ENCODE data around the gene RDH14. TPM values are rescaled to one million over a fixed set of nuclear protein-coding genes. Genes with fewer than 3 reads are reported as not detected.

The RDH14 gene
- total RNA-seq, 1 experiment from 2014 or later: 30.9 TPM

DNA sequence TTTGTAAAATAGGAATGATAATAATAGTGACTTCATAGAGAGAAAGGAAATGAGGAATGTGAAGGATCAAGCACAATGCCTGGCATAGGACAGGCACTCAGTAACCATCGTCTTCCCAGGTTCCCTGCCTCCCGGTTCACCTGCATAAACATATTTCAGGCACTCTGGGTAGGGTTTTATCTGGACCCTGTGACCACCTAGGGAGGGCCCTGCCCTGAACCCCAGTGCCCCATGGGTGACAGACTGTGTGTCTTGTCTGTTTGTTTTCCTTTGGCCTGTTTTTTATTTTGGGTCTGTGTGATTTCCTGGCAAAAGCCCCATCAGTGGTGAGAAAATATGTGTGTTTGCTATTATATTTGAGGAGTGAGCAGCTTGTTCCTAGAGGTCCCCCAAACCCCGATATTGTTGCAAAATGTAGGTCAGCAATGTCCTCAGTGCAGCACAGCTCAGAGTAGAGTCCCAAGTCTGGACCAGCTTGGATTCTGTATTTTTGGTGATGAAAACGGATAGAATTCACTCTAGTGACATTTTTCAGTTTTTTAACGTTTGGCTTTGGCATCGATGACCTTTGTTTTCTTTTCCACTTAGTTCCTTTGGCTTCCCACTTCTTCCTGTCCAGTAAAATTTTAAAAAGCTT lies 38.5 kb upstream of the RDH14 start:
- Histone ChIP-seq H3K79me2 (ENCODE audit: low read length) (no peaks in the 10 kb centered on the region), H3K36me3 (ENCODE audit: low read depth, low read length) (no peaks in the 10 kb centered on the region), H3K9me3 (ENCODE audit: low read length) (no peaks in the 10 kb centered on the region), H3F3A (ENCODE audit: low read length, unreplicated experiment) (no peaks in the 10 kb centered on the region), H3K27me3 (ENCODE audit: low read length) (no peaks in the 10 kb centered on the region), H3K4me1 (ENCODE audit: insufficient read depth, low read length) (no peaks in the 10 kb centered on the region), H2AFZ (ENCODE audit: low read length) (no peak overlapping the region), H3K27ac (ENCODE audit: low read length) (no peak overlapping the region), H3K4me3 (ENCODE audit: low read length) (no peak overlapping the region), H3K9ac (ENCODE audit: low read length) (no peak overlapping the region), H4K20me1 (ENCODE audit: low read length) (no peaks in the 10 kb centered on the region), H3K9me2 (replicated peaks; ENCODE audit: low read length) (no peaks in the 10 kb centered on the region), H3K4me2 (ENCODE audit: low read length) (no peak overlapping the region)
- no peak for ATAC-seq
- no peak for DNase-seq
- no peak for TF ChIP-seq EZH2 (IDR thresholded peaks at IDR 0.05; ENCODE audit: low read length, unreplicated experiment)
- TF ChIP-seq EZH2phosphoT487 (IDR thresholded peaks at IDR 0.05; ENCODE audit: borderline replicate concordance, low read length): no peak
- TF ChIP-seq, protein P1, sequence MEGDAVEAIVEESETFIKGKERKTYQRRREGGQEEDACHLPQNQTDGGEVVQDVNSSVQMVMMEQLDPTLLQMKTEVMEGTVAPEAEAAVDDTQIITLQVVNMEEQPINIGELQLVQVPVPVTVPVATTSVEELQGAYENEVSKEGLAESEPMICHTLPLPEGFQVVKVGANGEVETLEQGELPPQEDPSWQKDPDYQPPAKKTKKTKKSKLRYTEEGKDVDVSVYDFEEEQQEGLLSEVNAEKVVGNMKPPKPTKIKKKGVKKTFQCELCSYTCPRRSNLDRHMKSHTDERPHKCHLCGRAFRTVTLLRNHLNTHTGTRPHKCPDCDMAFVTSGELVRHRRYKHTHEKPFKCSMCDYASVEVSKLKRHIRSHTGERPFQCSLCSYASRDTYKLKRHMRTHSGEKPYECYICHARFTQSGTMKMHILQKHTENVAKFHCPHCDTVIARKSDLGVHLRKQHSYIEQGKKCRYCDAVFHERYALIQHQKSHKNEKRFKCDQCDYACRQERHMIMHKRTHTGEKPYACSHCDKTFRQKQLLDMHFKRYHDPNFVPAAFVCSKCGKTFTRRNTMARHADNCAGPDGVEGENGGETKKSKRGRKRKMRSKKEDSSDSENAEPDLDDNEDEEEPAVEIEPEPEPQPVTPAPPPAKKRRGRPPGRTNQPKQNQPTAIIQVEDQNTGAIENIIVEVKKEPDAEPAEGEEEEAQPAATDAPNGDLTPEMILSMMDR (conservative IDR thresholded peaks at IDR 0.05; ENCODE audit: low read depth, low read length): no peak
- intact Hi-C loops (cut with micrococcal nuclease): no loop called here
- ChIA-PET POLR2A (ENCODE audit: unreplicated experiment) (interaction anchor here (0.6 kb wide), 1 partner anchor 158 kb away, joined by 3 read pairs; no protein-coding TSS in a partner anchor), CTCF (no interaction called here)
- no TSS peak for BruUV-seq (replicated peaks)

DNA sequence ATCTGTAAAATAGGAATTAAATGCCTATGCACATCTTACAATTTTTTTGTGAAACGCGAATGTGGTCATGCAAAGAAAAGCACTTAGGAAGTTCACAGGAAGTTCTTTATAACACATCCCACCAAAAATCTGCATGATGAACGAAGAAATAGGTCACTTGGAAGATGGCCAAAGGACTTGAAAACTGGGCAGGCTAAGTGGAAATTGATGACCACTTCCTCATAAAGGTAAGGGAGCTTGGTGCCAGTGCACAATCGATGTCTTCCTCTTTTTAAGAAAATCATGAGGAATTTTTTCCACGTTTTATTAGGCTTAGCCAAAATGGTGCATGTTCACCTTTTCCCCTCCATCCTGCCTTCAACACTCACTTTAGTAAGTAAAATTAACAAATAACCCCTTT lies 37.2 kb upstream of the RDH14 start:
- CTCF ChIA-PET: no interaction called here
- no peak overlapping the region for H3K9ac ChIP-seq (ENCODE audit: low read length)

DNA sequence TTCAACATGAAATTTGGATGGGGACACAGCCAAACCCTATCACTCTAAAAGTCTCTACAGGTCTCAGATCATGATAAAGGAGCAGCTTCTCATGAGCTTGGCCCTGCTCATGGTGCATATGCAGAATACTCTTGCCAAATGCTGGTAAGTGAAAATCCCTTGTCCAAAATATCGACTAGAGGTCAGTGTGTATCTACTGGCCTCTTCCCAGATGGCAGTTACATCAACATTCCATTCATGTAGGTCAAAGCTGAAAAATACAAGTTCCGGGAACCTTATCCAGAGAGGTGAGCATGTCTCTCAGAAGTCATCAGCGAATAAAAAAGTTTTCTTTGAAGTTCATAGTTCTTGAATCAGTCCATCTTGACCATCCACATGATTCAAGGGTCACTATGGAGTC lies 36.5 kb upstream of the RDH14 start:
- POLR2A ChIA-PET (ENCODE audit: unreplicated experiment): no interaction called here

More for the DNA sequence above, 37.2 kb upstream of the RDH14 start:
- H4K20me1 ChIP-seq (ENCODE audit: low read length): no peaks in the 10 kb centered on the region
- no peaks in the 10 kb centered on the region for H3K9me2 ChIP-seq (replicated peaks; ENCODE audit: low read length)
- no peaks in the 10 kb centered on the region for H3K79me2 ChIP-seq (ENCODE audit: low read length)
- no peaks in the 10 kb centered on the region for H3K4me1 ChIP-seq (ENCODE audit: insufficient read depth, low read length)
- intact Hi-C loops (cut with micrococcal nuclease): no loop called here
- H2AFZ ChIP-seq (ENCODE audit: low read length): no peak overlapping the region
- TF ChIP-seq EZH2 (IDR thresholded peaks at IDR 0.05; ENCODE audit: low read length, unreplicated experiment): no peak
- TF ChIP-seq EZH2phosphoT487 (IDR thresholded peaks at IDR 0.05; ENCODE audit: borderline replicate concordance, low read length): no peak
- TF ChIP-seq, protein P1 (conservative IDR thresholded peaks at IDR 0.05; ENCODE audit: low read depth, low read length): no peak
- no peak for ATAC-seq
- H3K27me3 ChIP-seq (ENCODE audit: low read length): no peaks in the 10 kb centered on the region
- H3K4me3 ChIP-seq (ENCODE audit: low read length): no peak overlapping the region
- H3F3A ChIP-seq (ENCODE audit: low read length, unreplicated experiment): no peaks in the 10 kb centered on the region
- no peak overlapping the region for H3K4me2 ChIP-seq (ENCODE audit: low read length)
- POLR2A ChIA-PET (ENCODE audit: unreplicated experiment): no interaction called here
- no peak overlapping the region for H3K27ac ChIP-seq (ENCODE audit: low read length)
- DNase-seq: no peak
- no TSS peak for BruUV-seq (replicated peaks)
- no peaks in the 10 kb centered on the region for H3K9me3 ChIP-seq (ENCODE audit: low read length)
- no peaks in the 10 kb centered on the region for H3K36me3 ChIP-seq (ENCODE audit: low read depth, low read length)

More for the DNA sequence above, 36.5 kb upstream of the RDH14 start:
- ATAC-seq (no peak), DNase-seq (no peak)
- intact Hi-C loops (cut with micrococcal nuclease): no loop called here
- no peaks in the 10 kb centered on the region for H3K9me3 ChIP-seq (ENCODE audit: low read length)
- H3K36me3 ChIP-seq (ENCODE audit: low read depth, low read length): no peaks in the 10 kb centered on the region
- no peaks in the 10 kb centered on the region for H3F3A ChIP-seq (ENCODE audit: low read length, unreplicated experiment)
- no peak overlapping the region for H3K4me2 ChIP-seq (ENCODE audit: low read length)
- BruUV-seq (replicated peaks): no TSS peak
- H3K4me1 ChIP-seq (ENCODE audit: insufficient read depth, low read length): no peaks in the 10 kb centered on the region
- no peaks in the 10 kb centered on the region for H3K27me3 ChIP-seq (ENCODE audit: low read length)
- no peaks in the 10 kb centered on the region for H3K79me2 ChIP-seq (ENCODE audit: low read length)
- CTCF ChIA-PET: no interaction called here
- no peak overlapping the region for H2AFZ ChIP-seq (ENCODE audit: low read length)
- TF ChIP-seq, protein P1 (conservative IDR thresholded peaks at IDR 0.05; ENCODE audit: low read depth, low read length): no peak
- TF ChIP-seq EZH2phosphoT487 (IDR thresholded peaks at IDR 0.05; ENCODE audit: borderline replicate concordance, low read length) (no peak), EZH2 (IDR thresholded peaks at IDR 0.05; ENCODE audit: low read length, unreplicated experiment) (no peak)
- no peak overlapping the region for H3K4me3 ChIP-seq (ENCODE audit: low read length)
- H3K9ac ChIP-seq (ENCODE audit: low read length): no peak overlapping the region
- no peaks in the 10 kb centered on the region for H4K20me1 ChIP-seq (ENCODE audit: low read length)
- H3K27ac ChIP-seq (ENCODE audit: low read length): no peak overlapping the region
- no peaks in the 10 kb centered on the region for H3K9me2 ChIP-seq (replicated peaks; ENCODE audit: low read length)

Data from PC-3 (cell line).